Measurements from ENCODE around the gene SMYD5. TPM values are rescaled to one million over a fixed set of nuclear protein-coding genes. Genes with fewer than 3 reads are reported as not detected.
A peak's percentile ranks its signal among the peaks of the same experiment; 100 is the strongest.

SMYD5 gene
- total RNA-seq, 2 experiments from 2014 or later, result 39.6 to 48.6 TPM

DNA sequence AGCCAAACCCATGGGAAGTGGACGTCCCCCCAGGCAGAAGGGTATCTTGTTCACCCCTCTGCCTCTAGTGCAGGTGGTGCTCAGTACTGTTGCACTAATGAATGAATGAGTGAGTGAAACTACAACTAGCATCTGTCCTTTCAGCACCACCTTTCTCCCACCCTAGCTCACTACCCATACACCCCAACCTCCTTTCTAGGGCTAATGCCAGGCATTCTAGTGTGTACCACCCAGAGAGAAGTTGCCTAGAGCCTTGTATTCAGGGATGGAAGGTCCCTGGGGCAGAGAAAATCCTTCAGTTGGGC, 42.5 kb downstream of the SMYD5 start:
- Mint-ChIP-seq H3K27me3 (no peaks in the 10 kb centered on the region), H3K9me3 (no peaks in the 10 kb centered on the region), H3K27ac (peak overlapping the region; percentile 15), H3K36me3 (ENCODE audit: low read depth) (peaks cover 23% of the 10 kb centered on the region), H3K4me1 (ENCODE audit: low read depth) (peaks cover 3% of the 10 kb centered on the region), H3K4me3 (no peak overlapping the region)
- CTCF ChIA-PET, result interaction anchor here (1.2 kb wide), 1 partner anchor 11 kb away, joined by 3 read pairs; no protein-coding TSS in a partner anchor
- DNase-seq (no peak), ATAC-seq (no peak)
- intact Hi-C loops (cut with micrococcal nuclease), result no loop called here
- POLR2A ChIA-PET, result interaction anchor here (0.8 to 7.9 kb wide), 7 partner anchors 9 to 37 kb away, joined by 3 to 97 read pairs (median 4); partner anchors contain the start of genes CCT7, EGR4 and PRADC1
- no peak for TF ChIP-seq CTCF (IDR thresholded peaks at IDR 0.05)

GRCh38 chr2:73257021-73257420, 43.0 kb downstream of the SMYD5 start:
- no peak for TF ChIP-seq CTCF (IDR thresholded peaks at IDR 0.05)
- CTCF ChIA-PET, result interaction anchor here (1.2 kb wide), 1 partner anchor 11 kb away, joined by 3 read pairs; no protein-coding TSS in a partner anchor
- Mint-ChIP-seq H3K9me3 (no peaks in the 10 kb centered on the region), H3K27ac (peak overlapping the region; percentile 15), H3K4me1 (ENCODE audit: low read depth) (peaks cover 3% of the 10 kb centered on the region), H3K36me3 (ENCODE audit: low read depth) (peaks cover 24% of the 10 kb centered on the region), H3K27me3 (no peaks in the 10 kb centered on the region), H3K4me3 (no peak overlapping the region)
- intact Hi-C loops (cut with micrococcal nuclease), result no loop called here
- no peak for DNase-seq
- POLR2A ChIA-PET, result interaction anchor here (0.7 to 1.7 kb wide), 9 partner anchors 9 to 37 kb away, joined by 3 to 9 read pairs (median 4); partner anchors contain the start of gene EGR4
- ATAC-seq, result no peak

DNA sequence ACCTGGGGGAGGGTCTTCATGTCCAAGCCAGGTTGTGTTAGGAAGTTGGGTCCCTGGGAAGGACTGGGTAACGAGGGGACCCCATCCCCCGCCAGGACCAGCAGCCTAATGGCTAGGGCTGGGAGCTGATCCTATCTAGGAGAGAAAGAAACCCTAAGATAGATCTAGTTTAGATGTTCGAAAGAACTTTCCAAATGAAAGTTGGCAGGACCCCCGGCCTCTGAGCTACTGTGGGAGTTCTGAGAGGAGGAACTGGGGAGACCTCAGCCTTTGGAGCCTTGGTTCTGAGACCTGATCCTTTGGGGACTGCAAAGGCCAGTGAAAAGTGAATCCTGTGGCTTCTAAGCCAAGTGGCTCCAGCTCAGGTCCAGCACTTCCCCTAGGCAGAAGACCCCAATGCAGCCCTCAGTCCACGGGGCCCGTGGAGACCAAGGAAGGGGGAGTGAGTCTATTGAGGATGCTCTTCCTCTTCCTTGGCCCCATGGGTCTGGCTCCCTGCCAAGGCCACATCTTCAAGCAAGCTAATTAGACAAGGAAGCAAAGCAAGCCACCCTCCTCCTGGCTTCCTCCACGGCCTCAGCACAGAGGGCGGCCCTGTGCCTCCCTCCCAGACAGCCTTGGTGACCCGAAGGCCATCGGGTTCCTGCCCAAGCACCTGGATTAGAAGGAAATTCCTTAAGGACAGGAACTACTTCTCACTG, 43.5 kb downstream of the SMYD5 start:
- Mint-ChIP-seq H3K36me3 (ENCODE audit: low read depth) (peaks cover 25% of the 10 kb centered on the region), H3K27ac (peak overlapping the region; percentile 15), H3K9me3 (no peaks in the 10 kb centered on the region), H3K4me3 (no peak overlapping the region), H3K4me1 (ENCODE audit: low read depth) (peaks cover 3% of the 10 kb centered on the region), H3K27me3 (no peaks in the 10 kb centered on the region)
- ChIA-PET POLR2A (interaction anchor here (0.6 to 1.7 kb wide), 10 partner anchors 10 to 145 kb away, joined by 3 to 9 read pairs (median 4); partner anchors contain the start of genes EGR4 and RAB11FIP5), CTCF (interaction anchor here (0.7 to 1.7 kb wide), 3 partner anchors 10 to 33 kb away, joined by 3 to 4 read pairs (median 3); no protein-coding TSS in a partner anchor)
- ATAC-seq (no peak), DNase-seq (peak; percentile 26)
- TF ChIP-seq CTCF (IDR thresholded peaks at IDR 0.05), result no peak
- intact Hi-C loops (cut with micrococcal nuclease), result no loop called here

- no peak overlapping the region for H3K27ac Mint-ChIP-seq
- DNase-seq (no peak), ATAC-seq (no peak)
- H3K4me1 Mint-ChIP-seq (ENCODE audit: low read depth), result peaks cover 3% of the 10 kb centered on the region
- intact Hi-C loops (cut with micrococcal nuclease), result no loop called here
- H3K27me3 Mint-ChIP-seq, result no peaks in the 10 kb centered on the region
- no peak overlapping the region for H3K4me3 Mint-ChIP-seq
- POLR2A ChIA-PET, result interaction anchor here (0.6 to 1.2 kb wide), 4 partner anchors 8 to 146 kb away, joined by 3 to 4 read pairs (median 4); partner anchors contain the start of gene RAB11FIP5
- no peaks in the 10 kb centered on the region for H3K9me3 Mint-ChIP-seq
- CTCF ChIA-PET, result interaction anchor here (0.7 to 1.7 kb wide), 3 partner anchors 10 to 32 kb away, joined by 3 to 4 read pairs (median 3); no protein-coding TSS in a partner anchor
- no peak for TF ChIP-seq CTCF (IDR thresholded peaks at IDR 0.05)
- peaks cover 18% of the 10 kb centered on the region for H3K36me3 Mint-ChIP-seq (ENCODE audit: low read depth)
Observed at GRCh38 chr2:73258186-73258912, 44.3 kb downstream of the SMYD5 start.
